Measurements from ENCODE around the gene JOSD1. TPM values are rescaled to one million over a fixed set of nuclear protein-coding genes. Genes with fewer than 3 reads are reported as not detected.
"Not testable (repeated sequence)": the region's sequence is repeated elsewhere in the genome, so short reads cannot be mapped to it uniquely, and the experiment has no call there.

Gene JOSD1
- total RNA-seq, 4 donors from 2014 or later, result 49.4 to 76.9 (median 59.4) TPM

DNA sequence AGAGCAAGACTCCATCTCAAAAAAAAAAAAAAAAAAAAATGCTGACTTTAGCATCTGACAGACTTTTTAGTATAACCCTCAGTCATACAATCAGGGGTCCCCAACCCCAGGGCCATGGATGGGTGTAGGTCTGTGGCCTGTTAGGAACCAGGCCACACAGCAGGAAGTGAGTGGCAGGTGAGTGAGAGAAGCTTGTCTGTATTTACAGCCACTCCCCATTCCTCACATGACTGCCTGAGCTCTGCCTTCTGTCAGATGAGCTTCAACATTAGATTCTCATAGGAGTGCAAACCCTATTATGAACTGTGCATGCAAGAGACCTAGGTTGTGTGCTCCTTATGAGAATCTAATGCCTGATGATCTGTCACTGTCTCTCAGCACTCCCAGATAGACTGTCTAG is 47.9 kb downstream of the JOSD1 start:
- Histone ChIP-seq H3K27ac (replicated peaks in 1 of 4) (no peak overlapping the region), H3K4me3 (no peak overlapping the region), H3K36me3 (no peaks in the 10 kb centered on the region), H3K9me3 (no peaks in the 10 kb centered on the region), H3K4me1 (peaks cover 15 to 19% (median 16%) of the 10 kb centered on the region in 4 donors), H3K27me3 (no peaks in the 10 kb centered on the region)
- TF ChIP-seq POLR2A (IDR thresholded peaks at IDR 0.05; ENCODE audit: low read depth) (no peak), EP300 (IDR thresholded peaks at IDR 0.05) (no peak), CTCF (IDR thresholded peaks at IDR 0.05) (no peak), POLR2AphosphoS5 (IDR thresholded peaks at IDR 0.05) (no peak)
- DNase-seq (ENCODE audit: extremely low spot score), result no peak
- intact Hi-C loops (cut with DNase I), result no loop called here

DNA sequence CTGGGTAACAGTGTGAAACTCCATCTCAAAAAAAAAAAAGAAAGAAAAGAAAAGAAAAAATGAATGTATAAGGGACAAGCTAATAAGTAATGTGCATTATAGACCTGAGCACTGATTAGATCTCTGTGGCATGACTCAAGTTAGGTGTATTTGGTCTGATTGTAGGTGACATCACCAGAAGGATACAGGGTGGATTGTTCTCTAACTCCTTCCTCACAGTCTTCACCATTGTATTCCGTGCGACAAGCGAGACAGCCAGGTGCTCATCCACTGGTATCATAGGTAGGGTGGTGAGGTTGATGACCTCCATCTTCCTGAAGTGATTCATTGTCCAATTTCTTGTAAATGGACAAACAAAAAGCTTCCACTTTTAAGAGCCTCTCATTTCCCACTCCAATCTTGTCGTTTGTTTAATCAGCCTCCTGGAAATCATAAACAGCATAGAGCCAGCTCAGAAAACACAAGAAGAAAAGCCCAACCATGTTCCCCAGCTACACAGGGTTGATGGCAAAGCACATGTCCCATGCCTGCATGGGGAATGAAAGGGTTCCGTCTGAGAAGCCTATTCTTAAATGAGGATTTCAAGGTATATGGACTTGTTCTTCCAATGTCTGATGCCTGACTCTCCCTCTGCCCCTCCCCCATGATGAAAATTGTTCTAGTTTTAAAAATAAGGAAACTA is 50.8 kb downstream of the JOSD1 start:
- Histone ChIP-seq H3K4me1 (no peaks in the 10 kb centered on the region), H3K36me3 (peaks cover 0 to 3% (median 0%) of the 10 kb centered on the region in 4 donors), H3K27ac (replicated peaks in 1 of 4) (no peak overlapping the region), H3K4me3 (no peak overlapping the region), H3K27me3 (no peaks in the 10 kb centered on the region), H3K9me3 (no peaks in the 10 kb centered on the region)
- WGBS, result 83% methylated on average over 5 of the region's 5 CpGs
- TF ChIP-seq POLR2A (IDR thresholded peaks at IDR 0.05; ENCODE audit: low read depth) (no peak), EP300 (IDR thresholded peaks at IDR 0.05) (no peak)
- intact Hi-C loops (cut with DNase I), result no loop called here
- DNase-seq (ENCODE audit: extremely low spot score), result no peak

DNA sequence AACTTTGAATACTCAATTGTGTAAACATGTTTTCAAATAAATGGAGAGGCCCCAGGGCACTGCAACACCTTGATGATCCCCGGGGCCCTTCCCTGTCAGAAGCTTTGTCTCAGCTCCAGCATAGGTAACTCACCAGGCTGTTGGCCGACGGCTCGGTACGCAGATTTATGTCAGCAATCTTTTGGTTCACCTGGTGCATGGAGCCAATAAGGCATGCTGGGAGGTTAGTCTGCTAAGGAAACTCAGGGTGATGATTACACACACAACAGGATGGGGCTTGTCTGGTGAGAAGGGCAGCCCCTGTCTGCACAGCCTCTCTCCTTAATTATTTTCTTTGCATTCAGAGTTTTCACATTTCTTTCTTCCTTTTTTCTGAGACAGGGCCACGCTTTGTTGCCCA is 55.3 kb downstream of the JOSD1 start:
- 94% methylated on average over 6 of the region's 6 CpGs for WGBS
- Histone ChIP-seq H3K9me3 (no peaks in the 10 kb centered on the region), H3K27ac (replicated peaks in 1 of 4) (no peak overlapping the region), H3K27me3 (no peaks in the 10 kb centered on the region), H3K4me3 (no peak overlapping the region), H3K4me1 (no peaks in the 10 kb centered on the region), H3K36me3 (peaks cover 0 to 3% (median 0%) of the 10 kb centered on the region in 4 donors)
- TF ChIP-seq CTCF (IDR thresholded peaks at IDR 0.05) (no peak), EP300 (IDR thresholded peaks at IDR 0.05) (no peak), POLR2AphosphoS5 (IDR thresholded peaks at IDR 0.05) (no peak), POLR2A (IDR thresholded peaks at IDR 0.05; ENCODE audit: low read depth) (no peak)
- intact Hi-C loops (cut with DNase I), result no loop called here
- DNase-seq (ENCODE audit: extremely low spot score), result no peak

DNA sequence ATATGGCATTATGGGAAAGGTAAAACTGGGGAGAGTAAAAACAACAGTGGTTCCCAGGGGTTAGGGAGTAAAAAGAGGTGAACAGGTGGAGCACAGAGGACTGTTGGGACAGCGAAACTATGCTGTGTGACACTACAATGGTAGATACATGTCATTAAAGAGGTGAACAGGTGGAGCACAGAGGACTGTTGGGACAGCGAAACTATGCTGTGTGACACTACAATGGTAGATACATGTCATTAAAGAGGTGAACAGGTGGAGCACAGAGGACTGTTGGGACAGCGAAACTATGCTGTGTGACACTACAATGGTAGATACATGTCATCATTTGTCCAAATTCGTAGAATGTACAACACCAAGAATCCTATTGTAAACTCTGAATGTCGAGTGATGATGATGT is 56.5 kb downstream of the JOSD1 start:
- WGBS, result 94% methylated on average over 5 of the region's 5 CpGs
- not testable (repeated sequence) for DNase-seq (ENCODE audit: extremely low spot score)

GRCh38 chr22:38641476-38642040 is 59.2 kb downstream of the JOSD1 start:
- H3K36me3 ChIP-seq, result peaks cover 0 to 8% (median 0%) of the 10 kb centered on the region in 4 donors
- H3K27me3 ChIP-seq, result no peaks in the 10 kb centered on the region
- H3K27ac ChIP-seq (replicated peaks in 1 of 4), result no peak overlapping the region
- H3K9me3 ChIP-seq, result no peaks in the 10 kb centered on the region
- no peak for TF ChIP-seq POLR2AphosphoS5 (IDR thresholded peaks at IDR 0.05)
- TF ChIP-seq CTCF (IDR thresholded peaks at IDR 0.05), result no peak
- no peak for TF ChIP-seq POLR2A (IDR thresholded peaks at IDR 0.05; ENCODE audit: low read depth)
- no peak for TF ChIP-seq EP300 (IDR thresholded peaks at IDR 0.05)
- intact Hi-C loops (cut with DNase I), result no loop called here
- H3K4me1 ChIP-seq, result no peaks in the 10 kb centered on the region
- WGBS, result 94% methylated on average over 13 of the region's 13 CpGs
- DNase-seq (ENCODE audit: extremely low spot score), result no peak
- H3K4me3 ChIP-seq, result no peak overlapping the region

More for the DNA sequence above, 56.5 kb downstream of the JOSD1 start:
- H3K4me1 ChIP-seq; H3K27me3 ChIP-seq; H3K9me3 ChIP-seq; H3K27ac ChIP-seq (replicated peaks in 1 of 4); H3K36me3 ChIP-seq; H3K4me3 ChIP-seq; intact Hi-C loops (cut with DNase I): not testable (repeated sequence)

Data from esophagus muscularis mucosa (tissue), 4 donors.